Mesenchymal stem cell (in vitro differentiated cells and primary cell): ENCODE data around the gene CEBPE. TPM values are rescaled to one million over a fixed set of nuclear protein-coding genes. Genes with fewer than 3 reads are reported as not detected.

Source experiments
- DNase-seq: peaks from one replicate; pipeline ENCODE4 v3.0.0-alpha.2; 2013
- H2AFZ ChIP-seq: one replicate; pipeline ENCODE4 v1.6.1; 2013; ENCODE audit warnings: low read depth, mild to moderate bottlenecking, control low read depth, inconsistent platforms, low read length, moderate library complexity
- H2AK5ac ChIP-seq: 2 replicates; pipeline ENCODE4 v1.6.1; 2013; ENCODE audit warnings: low read length, moderate library complexity, mild to moderate bottlenecking, inconsistent platforms; ENCODE audit not compliant: severe bottlenecking
- H2BK120ac ChIP-seq: one replicate; pipeline ENCODE4 v1.6.1; 2013; ENCODE audit warnings: low read depth, mild to moderate bottlenecking, inconsistent platforms, low read length, moderate library complexity
- H2BK12ac ChIP-seq, 2 experiments: one replicate each; pipeline ENCODE4 v1.6.1; 2013; ENCODE audit warnings: inconsistent platforms in 2 of 2, low read length in 2 of 2, mild to moderate bottlenecking in 2 of 2, moderate library complexity in 2 of 2, control low read depth in 1 of 2
- H2BK15ac ChIP-seq: one replicate; pipeline ENCODE4 v1.6.1; 2013; ENCODE audit warnings: mild to moderate bottlenecking, low read depth, inconsistent platforms; ENCODE audit not compliant: poor library complexity, severe bottlenecking
- H2BK5ac ChIP-seq: 2 replicates; pipeline ENCODE4 v1.6.1; 2013; ENCODE audit warnings: low read depth, mild to moderate bottlenecking, low read length, control low read depth, inconsistent platforms; ENCODE audit not compliant: poor library complexity, severe bottlenecking
- H3K14ac ChIP-seq, 2 experiments: one replicate each; pipeline ENCODE4 v1.6.1; 2013; ENCODE audit warnings: inconsistent platforms in 2 of 2, low read length in 2 of 2, control low read depth in 1 of 2, mild to moderate bottlenecking in 1 of 2, moderate library complexity in 1 of 2
- H3K18ac ChIP-seq, 2 experiments: one replicate each; pipeline ENCODE4 v1.6.1; 2013; ENCODE audit warnings: inconsistent platforms in 2 of 2, low read length in 2 of 2, control low read depth in 1 of 2, low read depth in 1 of 2, mild to moderate bottlenecking in 1 of 2
- H3K23ac ChIP-seq, 2 experiments: one replicate each; pipeline ENCODE4 v1.6.1; 2013; ENCODE audit warnings: inconsistent platforms in 2 of 2, low read length in 2 of 2, mild to moderate bottlenecking in 2 of 2, moderate library complexity in 2 of 2, control low read depth in 1 of 2
- H3K27ac ChIP-seq: 2 replicates; pipeline ENCODE4 v1.5.1; 2013; ENCODE audit warnings: mild to moderate bottlenecking, moderate library complexity, low read length, control low read depth, inconsistent platforms; ENCODE audit not compliant: poor library complexity, severe bottlenecking
- H3K27me3 ChIP-seq, 2 experiments: 2 replicates each; pipeline versions ENCODE4 v1.6.1 to v1.7.0; 2013; ENCODE audit warnings: low read length in 2 of 2, mild to moderate bottlenecking in 2 of 2, moderate library complexity in 2 of 2, control low read depth in 1 of 2, inconsistent platforms in 1 of 2; ENCODE audit not compliant: control insufficient read depth in 1 of 2, insufficient read depth in 1 of 2
- H3K36me3 ChIP-seq, 2 experiments: 2 replicates each; pipeline versions ENCODE4 v1.6.1 to v1.7.0; 2013; ENCODE audit warnings: low read length in 2 of 2, control low read depth in 1 of 2, inconsistent platforms in 1 of 2, low read depth in 1 of 2, mild to moderate bottlenecking in 1 of 2; ENCODE audit not compliant: insufficient read depth in 2 of 2, control insufficient read depth in 1 of 2
- H3K4ac ChIP-seq, 2 experiments: one replicate each; pipeline ENCODE4 v1.6.1; 2013; ENCODE audit warnings: inconsistent platforms in 2 of 2, low read length in 2 of 2, mild to moderate bottlenecking in 2 of 2, moderate library complexity in 2 of 2, control low read depth in 1 of 2, low read depth in 1 of 2
- H3K4me1 ChIP-seq: 2 replicates; pipeline ENCODE4 v1.6.1; 2013; ENCODE audit warnings: low read depth, low read length, control low read depth; ENCODE audit not compliant: control insufficient read depth, insufficient read depth
- H3K4me2 ChIP-seq: 2 replicates; pipeline ENCODE4 v1.6.1; 2013; ENCODE audit warnings: low read length, mild to moderate bottlenecking, inconsistent platforms; ENCODE audit not compliant: poor library complexity, severe bottlenecking
- H3K4me3 ChIP-seq, 2 experiments: 2 replicates each; pipeline versions ENCODE4 v1.5.1 to v1.7.0; 2013; ENCODE audit warnings: low read length in 2 of 2, mild to moderate bottlenecking in 2 of 2, control low read depth in 1 of 2, low read depth in 1 of 2; ENCODE audit not compliant: insufficient read depth in 1 of 2
- H3K79me1 ChIP-seq: replicated peaks from 2 replicates; pipeline ENCODE4 v1.6.1; 2013; ENCODE audit warnings: mild to moderate bottlenecking, control low read depth, low read length, inconsistent platforms; ENCODE audit not compliant: poor library complexity, severe bottlenecking
- H3K9ac ChIP-seq: 2 replicates; pipeline ENCODE4 v1.7.0; 2013; ENCODE audit warnings: mild to moderate bottlenecking, low read length, moderate library complexity
- H3K9me3 ChIP-seq: 2 replicates; pipeline ENCODE4 v1.7.0; 2013; ENCODE audit warnings: mild to moderate bottlenecking, low read length; ENCODE audit not compliant: control insufficient read depth
- H4K8ac ChIP-seq: one replicate; pipeline ENCODE4 v1.6.1; 2013; ENCODE audit warnings: inconsistent platforms, mild to moderate bottlenecking, low read length, moderate library complexity
- H4K91ac ChIP-seq: one replicate; pipeline ENCODE4 v1.6.1; 2013; ENCODE audit warnings: mild to moderate bottlenecking, low read length, inconsistent platforms
- WGBS: methylation state at CpG from one replicate; pipeline ENCODE4 v1.1.7; 2013; ENCODE audit warnings: mixed read lengths; 5-methylcytosine and 5-hydroxymethylcytosine counted together
- small RNA-seq: library from polyadenylated mRNA; stranded (forward); fragments of <200 nt; extraction: miRNeasy Mini kit (QIAGEN cat#:217004); gene quantifications from one replicate; pipeline ENCODE3, GENCODE V24; 2013; ENCODE audit warnings: low read depth

Gene CEBPE

DNA sequence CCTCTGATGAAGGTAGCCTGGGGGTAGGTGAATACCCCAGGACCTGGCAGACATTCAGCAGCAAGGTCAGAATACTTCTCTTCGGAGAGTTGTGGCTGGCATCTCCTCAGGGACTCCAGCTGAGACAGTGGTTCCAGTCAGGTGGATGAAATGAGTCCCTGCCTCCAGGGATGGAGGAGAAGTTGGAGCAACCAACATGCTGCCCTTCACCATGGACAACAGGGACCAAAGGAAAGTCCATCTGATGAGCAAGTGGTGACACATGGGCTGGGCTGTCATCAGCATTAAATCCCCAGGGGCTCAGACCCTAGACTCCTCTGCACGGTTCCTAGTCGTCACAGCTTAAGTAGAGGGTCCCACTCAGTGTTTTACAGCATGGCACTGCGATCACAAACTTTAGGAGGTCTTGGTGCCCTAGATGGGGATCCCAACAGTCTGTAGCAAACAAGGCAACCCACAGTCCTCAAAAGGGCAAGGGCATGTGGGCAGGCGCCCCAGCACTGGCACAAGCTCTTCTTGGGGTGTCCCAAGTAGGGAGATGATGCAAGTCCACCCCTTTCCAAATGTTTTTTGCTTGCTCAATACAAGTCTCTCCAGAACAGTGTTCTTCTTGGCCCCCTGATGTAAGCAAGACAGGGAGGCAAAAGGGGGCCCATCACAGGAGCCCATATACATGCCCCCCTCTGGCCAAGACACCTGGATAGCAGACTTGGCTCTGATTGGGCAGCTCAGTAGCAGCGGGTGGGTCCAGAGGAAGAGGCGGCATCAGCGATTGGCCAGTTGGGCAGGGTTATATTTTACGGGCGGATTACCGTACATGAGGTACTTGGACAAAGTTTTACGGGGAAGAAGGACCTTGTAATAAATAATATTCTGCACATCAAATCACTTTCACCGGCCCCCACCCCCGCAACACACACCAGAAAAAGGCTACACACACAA, 50.9 kb downstream of the CEBPE start:
- Histone ChIP-seq H3K79me1 (peaks cover 8% of the 10 kb centered on the region), H2BK120ac (no peak overlapping the region), H3K27me3 (no peaks in the 10 kb centered on the region), H3K18ac (no peak overlapping the region), H3K4ac (no peak overlapping the region), H3K9ac (peak overlapping the region; percentile 44), H2BK12ac (no peak overlapping the region), H4K91ac (no peak overlapping the region), H3K36me3 (peaks cover 53 to 80% of the 10 kb centered on the region in 2 experiments), H3K14ac (no peak overlapping the region), H3K4me3 (peak overlapping the region in 1 of 2 experiments; percentile 51), H2AK5ac (no peak overlapping the region), H2AFZ (no peak overlapping the region), H3K4me1 (peaks cover 28% of the 10 kb centered on the region), H3K4me2 (peak overlapping the region; percentile 48), H2BK15ac (no peak overlapping the region), H3K23ac (no peak overlapping the region), H3K9me3 (no peaks in the 10 kb centered on the region), H3K27ac (no peak overlapping the region), H4K8ac (no peak overlapping the region), H2BK5ac (no peak overlapping the region)
- DNase-seq, result no peak
- 92% methylated on average over 12 of the region's 14 CpGs for WGBS

Small RNA genes within 50 kb of the gene (small RNA-seq; reads per million reads assigned to genes)
- gene RNU6-1138P, result not detected
